ENCODE measurements around the gene IGSF21. TPM values are rescaled to one million over a fixed set of nuclear protein-coding genes. Genes with fewer than 3 reads are reported as not detected.
"Not testable (repeated sequence)": the region's sequence is repeated elsewhere in the genome, so short reads cannot be mapped to it uniquely, and the experiment has no call there.

Gene IGSF21
- total RNA-seq, 1 donor from 2014 or later = 0.10 TPM

GRCh38 chr1:18362150-18362549, 254.6 kb downstream of the IGSF21 start:
- no peak for DNase-seq

- DNase-seq = no peak
These were observed 255.8 kb downstream of the IGSF21 start for GRCh38 chr1:18363436-18363835.

- DNase-seq = no peak
These were observed 257.6 kb downstream of the IGSF21 start for GRCh38 chr1:18365099-18365705.

GRCh38 chr1:18372505-18372904, 264.9 kb downstream of the IGSF21 start:
- not testable (repeated sequence) for DNase-seq

- no peak for DNase-seq
These were observed 265.6 kb downstream of the IGSF21 start for GRCh38 chr1:18373151-18373550.

GRCh38 chr1:18373882-18374493, 266.4 kb downstream of the IGSF21 start:
- DNase-seq = no peak

- DNase-seq = no peak
These were observed 269.1 kb downstream of the IGSF21 start for GRCh38 chr1:18376661-18377060.

GRCh38 chr1:18380288-18380687, 272.7 kb downstream of the IGSF21 start:
- DNase-seq = no peak

- no peak for DNase-seq
These were observed 276.5 kb downstream of the IGSF21 start for GRCh38 chr1:18384059-18384458.

- no peak for DNase-seq
These were observed 276.9 kb downstream of the IGSF21 start for GRCh38 chr1:18384471-18384870.

GRCh38 chr1:18385239-18385790, 277.7 kb downstream of the IGSF21 start:
- DNase-seq = peak; percentile 90

GRCh38 chr1:18386591-18386990, 279.0 kb downstream of the IGSF21 start:
- DNase-seq = no peak

- no peak for DNase-seq
These were observed 279.7 kb downstream of the IGSF21 start for GRCh38 chr1:18387307-18387706.

- no peak for DNase-seq
These were observed 283.4 kb downstream of the IGSF21 start for GRCh38 chr1:18390953-18391352.

GRCh38 chr1:18394563-18395156, 287.1 kb downstream of the IGSF21 start:
- no peak for DNase-seq

- DNase-seq = no peak
These were observed 288.8 kb downstream of the IGSF21 start for GRCh38 chr1:18396247-18396980.

- no peak for DNase-seq
These were observed 290.0 kb downstream of the IGSF21 start for GRCh38 chr1:18397641-18398040.

- DNase-seq = no peak
These were observed 291.4 kb downstream of the IGSF21 start for GRCh38 chr1:18398791-18399530.

- no peak for DNase-seq
These were observed 292.9 kb downstream of the IGSF21 start for GRCh38 chr1:18400347-18401102.

GRCh38 chr1:18401921-18402320, 294.3 kb downstream of the IGSF21 start:
- DNase-seq = no peak

GRCh38 chr1:18404460-18404859, 296.9 kb downstream of the IGSF21 start:
- DNase-seq = no peak
